Activated T-helper 9 cell treated with anti-CD3 and anti-CD28 coated beads, Interleukin-2, amount 50 U/mL, for 16 hours (primary cell): ENCODE measurements around the gene PEX6.

Experiments used
- DNase-seq: peaks from one replicate; pipeline ENCODE4 v3.0.0-alpha.2; 2020; ENCODE audit warnings: low read depth

The PEX6 gene

GRCh38 chr6:42935322-42935721 lies 43.7 kb downstream of the PEX6 start:
- DNase-seq, result no peak

- DNase-seq, result no peak
Observed at GRCh38 chr6:42933205-42933604, 45.8 kb downstream of the PEX6 start.

GRCh38 chr6:42932412-42932811 lies 46.6 kb downstream of the PEX6 start:
- no peak for DNase-seq

GRCh38 chr6:42929821-42930360 lies 49.1 kb downstream of the PEX6 start:
- peak; percentile 37 for DNase-seq

- DNase-seq, result peak; percentile 89
Observed at GRCh38 chr6:42928986-42929820, 49.8 kb downstream of the PEX6 start, which contains the start of gene CNPY3. Gene CNPY3 (plus strand): TSS chr6:42929480. CDS start chr6:42929571, 91 bp downstream.

GRCh38 chr6:42925248-42925857 lies 53.6 kb downstream of the PEX6 start:
- DNase-seq, result no peak

GRCh38 chr6:42923666-42924065 lies 55.3 kb downstream of the PEX6 start:
- DNase-seq, result no peak

GRCh38 chr6:42921801-42922200 lies 57.2 kb downstream of the PEX6 start:
- no peak for DNase-seq

- no peak for DNase-seq
Observed at GRCh38 chr6:42916288-42916687, 62.7 kb downstream of the PEX6 start.

- no peak for DNase-seq
Observed at GRCh38 chr6:42915732-42916131, 63.2 kb downstream of the PEX6 start, which contains the start of gene PTCRA. Gene PTCRA (plus strand): TSS chr6:42916053. CDS start chr6:42916070, 17 bp downstream.

GRCh38 chr6:42914546-42914945 lies 64.4 kb downstream of the PEX6 start:
- DNase-seq, result no peak
